Measurements from ENCODE around the gene EIF4E. TPM values are rescaled to one million over a fixed set of nuclear protein-coding genes. Genes with fewer than 3 reads are reported as not detected.
"Not testable (repeated sequence)": the region's sequence is repeated elsewhere in the genome, so short reads cannot be mapped to it uniquely, and the experiment has no call there.

EIF4E gene
- total RNA-seq, 4 donors from 2014 or later: 20.9 to 103 (median 48.4) TPM

DNA sequence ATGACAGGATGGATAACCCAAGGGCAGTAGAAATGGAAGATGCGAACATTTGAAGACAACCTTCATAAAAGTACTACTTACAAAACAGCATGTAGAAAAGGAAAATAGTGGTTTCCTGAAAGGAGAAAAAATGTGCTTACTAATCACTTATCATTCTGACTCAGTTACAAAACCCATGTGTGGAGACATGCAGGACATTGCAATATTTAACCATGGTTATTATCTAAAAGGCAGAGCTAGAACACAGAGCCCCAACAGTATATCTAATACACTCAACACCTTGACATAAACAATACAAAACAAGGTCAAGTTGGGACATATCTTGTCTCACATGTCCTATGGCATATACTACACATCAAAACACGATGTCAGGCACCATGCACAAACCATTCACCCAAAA lies 55.9 kb downstream of the EIF4E start:
- no peak for DNase-seq
- Histone ChIP-seq H3K27me3 (no peaks in the 10 kb centered on the region), H3K4me3 (no peak overlapping the region), H3K4me1 (no peaks in the 10 kb centered on the region), H3K9me3 (no peaks in the 10 kb centered on the region), H3K36me3 (no peaks in the 10 kb centered on the region), H3K27ac (no peak overlapping the region)
- intact Hi-C loops (cut with DNase I; ENCODE audit: low total_unique reads): no loop called here
- 91 to 94% methylated on average over 2 of the region's 2 CpGs for WGBS, 2 donors (ENCODE audit: low coverage in 1 of 2)
- TF ChIP-seq POLR2AphosphoS5 (IDR thresholded peaks at IDR 0.05) (no peak), POLR2A (IDR thresholded peaks at IDR 0.05) (no peak)
- in situ Hi-C loops (cut with MboI; ENCODE audit: low pct_ligation_motif_present in 1 of 4, low pct_unique_long_range_greater_than_20kb in 1 of 4, low sequenced_read_pairs in 3 of 4): no loop called here

DNA sequence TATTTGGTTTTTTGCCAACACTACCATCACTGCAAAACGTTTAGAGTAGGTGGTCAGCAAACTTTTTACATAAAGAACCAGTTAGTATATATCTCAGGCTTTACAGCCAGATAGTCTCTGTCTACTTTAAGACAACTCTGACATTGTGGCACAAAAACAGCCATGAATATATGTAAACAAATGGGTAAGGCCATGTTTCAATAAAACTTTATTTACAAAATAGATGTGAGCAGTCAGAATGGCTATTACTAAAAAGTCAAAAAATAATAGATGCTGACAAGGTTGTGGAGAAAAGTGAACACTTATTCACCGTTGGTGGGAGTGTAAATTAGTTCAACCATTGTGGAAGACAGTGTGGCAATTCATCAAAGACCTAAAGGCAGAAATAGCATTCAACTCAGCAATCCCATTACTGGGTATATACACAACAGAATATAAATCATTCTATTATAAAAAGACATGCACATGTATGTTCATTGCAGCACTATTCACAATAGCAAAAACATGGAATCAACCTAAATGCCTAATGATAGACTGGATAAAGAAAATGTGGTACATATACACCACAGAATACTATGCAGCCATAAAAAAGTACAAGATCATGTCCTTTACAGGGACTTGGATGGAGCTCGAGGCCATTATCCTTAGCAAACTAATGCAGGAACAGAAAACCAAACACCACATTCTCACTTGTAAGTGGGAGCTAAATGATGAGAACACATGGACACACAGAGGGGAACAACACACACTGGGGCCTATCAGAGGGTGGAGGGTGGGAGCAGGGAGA lies 56.6 kb downstream of the EIF4E start:
- H3K36me3 ChIP-seq; H3K4me3 ChIP-seq; DNase-seq; H3K9me3 ChIP-seq; in situ Hi-C loops (cut with MboI; ENCODE audit: low pct_ligation_motif_present in 1 of 4, low pct_unique_long_range_greater_than_20kb in 1 of 4, low sequenced_read_pairs in 3 of 4); intact Hi-C loops (cut with DNase I; ENCODE audit: low total_unique reads); H3K27ac ChIP-seq; H3K4me1 ChIP-seq; H3K27me3 ChIP-seq: not testable (repeated sequence)
- 71 to 83% methylated on average over 3 of the region's 3 CpGs for WGBS, 2 donors (ENCODE audit: low coverage in 1 of 2)

DNA sequence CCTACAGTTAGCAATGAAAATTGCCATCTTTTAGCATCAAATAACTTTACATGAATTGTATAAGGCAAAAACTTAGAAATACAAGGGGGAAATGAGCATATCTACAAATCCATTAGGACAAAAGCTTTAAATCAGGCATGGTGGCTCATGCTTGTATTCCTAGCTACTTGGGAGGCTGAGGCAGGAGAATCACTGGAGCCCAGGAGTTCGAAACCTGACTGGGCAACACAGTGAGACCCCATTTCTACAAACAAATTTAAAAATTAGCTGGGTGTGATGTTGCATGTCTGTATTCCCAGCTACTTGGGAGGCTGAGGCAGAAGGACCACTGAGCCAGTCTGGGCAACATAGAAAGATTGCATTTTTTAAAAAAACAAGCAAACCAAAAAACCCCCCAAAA lies 61.3 kb downstream of the EIF4E start:
- intact Hi-C loops (cut with DNase I; ENCODE audit: low total_unique reads): no loop called here
- TF ChIP-seq POLR2A (IDR thresholded peaks at IDR 0.05) (no peak), POLR2AphosphoS5 (IDR thresholded peaks at IDR 0.05) (no peak), EP300 (IDR thresholded peaks at IDR 0.05; ENCODE audit: low read depth) (no peak)
- TF ChIP-seq, protein P1, sequence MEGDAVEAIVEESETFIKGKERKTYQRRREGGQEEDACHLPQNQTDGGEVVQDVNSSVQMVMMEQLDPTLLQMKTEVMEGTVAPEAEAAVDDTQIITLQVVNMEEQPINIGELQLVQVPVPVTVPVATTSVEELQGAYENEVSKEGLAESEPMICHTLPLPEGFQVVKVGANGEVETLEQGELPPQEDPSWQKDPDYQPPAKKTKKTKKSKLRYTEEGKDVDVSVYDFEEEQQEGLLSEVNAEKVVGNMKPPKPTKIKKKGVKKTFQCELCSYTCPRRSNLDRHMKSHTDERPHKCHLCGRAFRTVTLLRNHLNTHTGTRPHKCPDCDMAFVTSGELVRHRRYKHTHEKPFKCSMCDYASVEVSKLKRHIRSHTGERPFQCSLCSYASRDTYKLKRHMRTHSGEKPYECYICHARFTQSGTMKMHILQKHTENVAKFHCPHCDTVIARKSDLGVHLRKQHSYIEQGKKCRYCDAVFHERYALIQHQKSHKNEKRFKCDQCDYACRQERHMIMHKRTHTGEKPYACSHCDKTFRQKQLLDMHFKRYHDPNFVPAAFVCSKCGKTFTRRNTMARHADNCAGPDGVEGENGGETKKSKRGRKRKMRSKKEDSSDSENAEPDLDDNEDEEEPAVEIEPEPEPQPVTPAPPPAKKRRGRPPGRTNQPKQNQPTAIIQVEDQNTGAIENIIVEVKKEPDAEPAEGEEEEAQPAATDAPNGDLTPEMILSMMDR (IDR thresholded peaks at IDR 0.05): no peak
- Histone ChIP-seq H3K27me3 (no peaks in the 10 kb centered on the region), H3K36me3 (no peaks in the 10 kb centered on the region), H3K4me3 (no peak overlapping the region), H3K27ac (no peak overlapping the region), H3K4me1 (peaks cover 0 to 7% (median 0%) of the 10 kb centered on the region in 4 donors), H3K9me3 (no peaks in the 10 kb centered on the region)
- in situ Hi-C loops (cut with MboI; ENCODE audit: low pct_ligation_motif_present in 1 of 4, low pct_unique_long_range_greater_than_20kb in 1 of 4, low sequenced_read_pairs in 3 of 4): no loop called here
- WGBS, 2 donors (ENCODE audit: low coverage in 1 of 2): 95 to 100% methylated on average over 1 of the region's 1 CpG
- DNase-seq: no peak

DNA sequence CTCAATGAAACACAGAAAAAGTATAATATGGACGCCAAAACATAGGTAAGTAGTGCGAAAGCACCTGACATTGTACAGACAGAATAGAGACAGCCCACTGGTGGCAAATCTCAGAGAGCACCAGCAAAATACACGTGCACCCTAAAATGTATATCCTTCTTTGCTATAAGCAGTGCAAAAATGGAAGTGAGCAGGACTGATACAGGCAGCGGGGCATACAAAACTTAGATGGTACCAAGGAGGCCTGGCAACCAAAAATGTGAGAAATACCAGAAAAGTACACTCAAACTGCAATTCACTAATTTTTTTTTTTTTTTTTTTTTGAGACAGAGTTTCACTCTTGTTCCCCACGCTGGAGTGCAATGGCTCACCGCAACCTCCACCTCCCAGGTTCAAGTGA lies 63.9 kb downstream of the EIF4E start:
- no peaks in the 10 kb centered on the region for H3K9me3 ChIP-seq
- TF ChIP-seq EP300 (IDR thresholded peaks at IDR 0.05; ENCODE audit: low read depth) (no peak), POLR2A (IDR thresholded peaks at IDR 0.05) (no peak), POLR2AphosphoS5 (IDR thresholded peaks at IDR 0.05) (no peak)
- TF ChIP-seq, protein P1 (IDR thresholded peaks at IDR 0.05): no peak
- in situ Hi-C loops (cut with MboI; ENCODE audit: low pct_ligation_motif_present in 1 of 4, low pct_unique_long_range_greater_than_20kb in 1 of 4, low sequenced_read_pairs in 3 of 4) (no loop called here), intact Hi-C loops (cut with DNase I; ENCODE audit: low total_unique reads) (no loop called here)
- H3K4me1 ChIP-seq: peaks cover 0 to 7% (median 0%) of the 10 kb centered on the region in 4 donors
- no peaks in the 10 kb centered on the region for H3K36me3 ChIP-seq
- no peak for DNase-seq
- no peak overlapping the region for H3K27ac ChIP-seq
- WGBS, 2 donors (ENCODE audit: low coverage in 1 of 2): 88 to 91% methylated on average over 6 of the region's 6 CpGs
- no peaks in the 10 kb centered on the region for H3K27me3 ChIP-seq
- H3K4me3 ChIP-seq: no peak overlapping the region

DNA sequence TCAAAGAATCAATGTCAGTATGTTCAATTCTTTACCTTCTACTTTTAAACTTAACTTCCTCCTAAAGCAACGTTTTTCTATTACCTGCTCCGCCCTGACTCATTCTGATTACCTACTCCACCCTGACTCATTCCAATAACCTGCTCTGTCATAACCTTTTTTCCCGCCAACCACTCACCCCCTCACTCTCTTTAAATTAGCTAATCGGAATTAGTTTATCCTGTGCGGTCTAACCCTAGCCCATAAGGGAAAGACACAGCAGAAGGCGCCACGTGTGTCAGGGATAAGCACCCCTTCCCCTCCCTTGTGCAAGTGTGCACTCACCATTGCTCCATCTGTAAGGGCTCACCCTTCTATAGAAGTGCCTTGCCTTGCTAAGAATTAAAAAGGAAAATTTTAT lies 64.4 kb downstream of the EIF4E start:
- H3K27me3 ChIP-seq: no peaks in the 10 kb centered on the region
- peak; percentile 13 for DNase-seq
- WGBS, 2 donors (ENCODE audit: low coverage in 1 of 2): 55 to 67% methylated on average over 6 to 7 of the region's 7 CpGs

More for the DNA sequence above, 64.4 kb downstream of the EIF4E start:
- TF ChIP-seq, protein P1 (IDR thresholded peaks at IDR 0.05): no peak
- TF ChIP-seq EP300 (IDR thresholded peaks at IDR 0.05; ENCODE audit: low read depth): no peak
- TF ChIP-seq POLR2A (IDR thresholded peaks at IDR 0.05): no peak
- no peak for TF ChIP-seq POLR2AphosphoS5 (IDR thresholded peaks at IDR 0.05)
- H3K36me3 ChIP-seq: no peaks in the 10 kb centered on the region
- intact Hi-C loops (cut with DNase I; ENCODE audit: low total_unique reads) (no loop called here), in situ Hi-C loops (cut with MboI; ENCODE audit: low pct_ligation_motif_present in 1 of 4, low pct_unique_long_range_greater_than_20kb in 1 of 4, low sequenced_read_pairs in 3 of 4) (no loop called here)
- peaks cover 0 to 7% (median 0%) of the 10 kb centered on the region in 4 donors for H3K4me1 ChIP-seq
- H3K4me3 ChIP-seq: no peak overlapping the region
- H3K27ac ChIP-seq: peak overlapping the region in 1 of 4 donors; percentile 52
- H3K9me3 ChIP-seq: no peaks in the 10 kb centered on the region

Data from transverse colon (tissue), 4 donors.